ENCODE results near the gene HLA-DPB1.

Gene HLA-DPB1

DNA sequence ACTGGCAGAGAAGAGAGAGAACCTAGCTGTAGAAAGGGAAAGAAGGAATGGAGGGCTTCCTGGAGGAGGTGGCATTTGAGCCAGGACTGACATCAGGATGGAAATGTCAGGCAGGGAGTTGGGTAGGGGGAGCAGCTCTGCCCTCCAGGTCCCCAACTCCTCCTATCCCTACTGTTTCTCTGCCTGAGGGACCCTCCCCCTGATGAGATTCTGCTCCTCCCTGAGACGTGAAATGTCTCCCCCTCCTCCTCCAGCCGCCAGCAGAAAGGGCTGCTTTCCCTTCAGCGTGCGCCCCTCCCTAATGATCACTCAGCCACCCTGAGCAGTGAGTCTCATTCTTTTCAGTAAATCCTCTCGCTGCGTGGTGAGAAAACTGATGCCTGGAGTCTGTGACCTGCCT is 40.6 kb downstream of the HLA-DPB1 start:
- no peak for DNase-seq (ENCODE audit: low read depth in 1 of 2, low spot score in 1 of 2)
- in situ Hi-C loops (cut with HindIII; ENCODE audit: low pct_unique_long_range_greater_than_20kb, low sequenced_read_pairs) = no loop called here
- no peak for TF ChIP-seq JUND (IDR thresholded peaks at IDR 0.05; ENCODE audit: low read depth)

DNA sequence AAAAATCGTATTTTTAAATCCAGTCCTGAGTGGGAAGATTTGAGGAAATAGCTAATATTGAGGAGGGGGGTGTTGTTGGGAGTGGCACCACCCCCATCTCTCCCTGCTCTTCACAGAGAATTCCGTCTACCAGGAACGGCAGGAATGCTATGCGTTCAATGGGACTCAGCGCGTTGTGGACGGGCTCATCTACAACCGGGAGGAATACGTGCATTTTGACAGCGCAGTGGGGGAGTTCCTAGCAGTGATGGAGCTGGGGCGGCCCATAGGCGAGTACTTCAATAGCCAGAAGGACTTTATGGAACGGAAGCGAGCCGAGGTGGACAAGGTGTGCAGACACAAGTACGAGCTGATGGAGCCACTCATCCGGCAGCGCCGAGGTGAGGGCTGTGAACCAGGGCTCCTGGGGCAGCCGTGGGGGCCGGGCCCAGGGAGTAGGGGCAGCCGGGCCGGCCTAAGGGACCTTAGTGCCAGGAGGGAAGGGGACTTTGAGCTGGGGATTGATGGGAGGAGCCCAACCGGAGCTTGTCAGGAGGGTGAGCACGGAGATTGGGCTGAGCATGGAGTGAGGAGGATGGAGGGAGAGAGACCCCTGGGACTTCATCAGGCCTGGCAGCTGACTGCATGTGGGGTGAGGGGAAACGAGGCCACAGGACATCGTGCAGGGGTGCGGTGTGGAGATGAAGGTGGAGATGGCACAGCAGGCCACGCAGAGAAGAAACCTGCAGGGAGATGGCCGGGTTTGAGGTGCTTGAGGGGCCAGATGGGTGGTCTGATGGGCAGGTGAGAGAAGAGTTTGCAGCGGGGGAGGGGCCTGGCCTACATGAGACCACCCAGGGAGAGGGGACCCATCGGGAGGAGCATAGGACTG is 41.3 kb downstream of the HLA-DPB1 start:
- TF ChIP-seq JUND (IDR thresholded peaks at IDR 0.05; ENCODE audit: low read depth) = no peak
- no peak for DNase-seq (ENCODE audit: low read depth in 1 of 2, low spot score in 1 of 2)
- in situ Hi-C loops (cut with HindIII; ENCODE audit: low pct_unique_long_range_greater_than_20kb, low sequenced_read_pairs) = no loop called here

DNA sequence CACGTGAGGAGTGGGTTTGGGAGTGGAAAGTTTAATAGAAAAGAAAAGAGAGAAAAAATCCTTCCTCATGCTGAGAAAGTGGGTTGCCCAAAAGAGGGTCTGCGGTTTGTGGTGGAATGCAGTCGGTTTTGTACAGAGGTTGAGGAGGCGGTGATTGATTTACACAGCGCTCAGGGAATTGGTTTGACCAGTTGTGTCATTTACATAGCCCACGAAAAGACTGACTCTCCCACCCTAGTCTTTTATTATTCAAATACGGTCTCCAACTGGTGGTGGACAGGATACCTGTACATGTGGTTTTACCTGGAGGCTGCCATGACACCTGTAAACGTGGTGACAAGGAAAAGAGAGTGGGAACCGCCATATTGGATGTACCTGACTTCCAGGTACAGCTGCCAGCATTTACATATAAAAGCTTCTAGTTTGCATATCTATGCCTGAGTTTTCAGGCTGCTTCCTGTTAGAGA is 42.1 kb downstream of the HLA-DPB1 start:
- in situ Hi-C loops (cut with HindIII; ENCODE audit: low pct_unique_long_range_greater_than_20kb, low sequenced_read_pairs) = no loop called here
- DNase-seq (ENCODE audit: low read depth in 1 of 2, low spot score in 1 of 2) = no peak
- TF ChIP-seq JUND (IDR thresholded peaks at IDR 0.05; ENCODE audit: low read depth) = no peak

DNA sequence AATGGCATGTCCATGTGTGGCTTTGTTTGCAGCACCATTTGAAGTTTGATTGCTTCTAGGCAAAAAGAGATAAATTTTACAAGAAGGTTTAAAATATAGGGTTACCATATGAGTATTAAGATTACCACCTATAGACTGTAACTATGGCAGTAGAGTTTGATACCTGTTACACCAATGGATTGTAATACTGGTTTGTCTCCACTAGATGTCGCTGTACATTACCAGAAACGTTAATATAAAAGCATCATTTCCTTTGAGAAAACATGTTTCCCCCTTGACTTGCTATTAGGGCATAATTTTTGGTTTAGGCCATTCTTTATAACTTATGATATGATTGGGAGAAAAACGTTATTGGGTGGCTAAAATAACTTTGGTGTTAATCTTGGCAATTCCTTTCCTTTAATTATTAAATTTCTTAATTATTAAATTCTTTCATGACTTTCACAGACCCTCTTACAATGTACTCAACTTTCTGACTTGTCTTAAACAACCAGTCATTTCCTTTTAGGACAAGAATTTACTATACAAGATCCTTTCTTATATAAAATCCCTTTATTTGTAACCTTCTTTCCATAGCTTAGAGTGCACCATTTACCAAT is 42.8 kb downstream of the HLA-DPB1 start:
- TF ChIP-seq JUND (IDR thresholded peaks at IDR 0.05; ENCODE audit: low read depth) = no peak
- in situ Hi-C loops (cut with HindIII; ENCODE audit: low pct_unique_long_range_greater_than_20kb, low sequenced_read_pairs) = no loop called here
- peak; percentile 31 to 72 for DNase-seq (ENCODE audit: low read depth in 1 of 2, low spot score in 1 of 2)

DNA sequence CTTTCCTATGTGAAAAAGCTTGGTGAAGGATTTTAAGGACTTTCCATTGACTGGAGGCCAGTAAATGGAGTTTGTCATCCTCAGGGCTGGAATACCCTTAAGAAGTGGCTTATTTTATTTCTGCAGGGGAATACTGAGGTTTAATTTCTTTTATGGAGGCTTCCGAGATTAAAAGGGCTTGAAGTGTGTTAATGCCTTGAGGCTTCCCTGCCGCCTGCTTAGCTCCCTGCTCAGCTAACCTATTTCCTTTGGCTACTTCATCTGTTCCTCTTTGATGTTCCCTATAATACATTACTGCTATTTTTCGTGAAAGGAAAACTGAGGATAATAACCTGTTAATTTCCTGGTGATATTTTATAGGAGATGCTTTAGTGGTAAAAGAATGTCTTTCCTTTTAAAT is 44.2 kb downstream of the HLA-DPB1 start:
- no peak for TF ChIP-seq JUND (IDR thresholded peaks at IDR 0.05; ENCODE audit: low read depth)
- DNase-seq (ENCODE audit: low read depth in 1 of 2, low spot score in 1 of 2) = no peak
- in situ Hi-C loops (cut with HindIII; ENCODE audit: low pct_unique_long_range_greater_than_20kb, low sequenced_read_pairs) = no loop called here

GRCh38 chr6:33123181-33123580 is 47.4 kb downstream of the HLA-DPB1 start:
- in situ Hi-C loops (cut with HindIII; ENCODE audit: low pct_unique_long_range_greater_than_20kb, low sequenced_read_pairs) = no loop called here
- no peak for TF ChIP-seq JUND (IDR thresholded peaks at IDR 0.05; ENCODE audit: low read depth)
- DNase-seq (ENCODE audit: low read depth in 1 of 2, low spot score in 1 of 2) = no peak

DNA sequence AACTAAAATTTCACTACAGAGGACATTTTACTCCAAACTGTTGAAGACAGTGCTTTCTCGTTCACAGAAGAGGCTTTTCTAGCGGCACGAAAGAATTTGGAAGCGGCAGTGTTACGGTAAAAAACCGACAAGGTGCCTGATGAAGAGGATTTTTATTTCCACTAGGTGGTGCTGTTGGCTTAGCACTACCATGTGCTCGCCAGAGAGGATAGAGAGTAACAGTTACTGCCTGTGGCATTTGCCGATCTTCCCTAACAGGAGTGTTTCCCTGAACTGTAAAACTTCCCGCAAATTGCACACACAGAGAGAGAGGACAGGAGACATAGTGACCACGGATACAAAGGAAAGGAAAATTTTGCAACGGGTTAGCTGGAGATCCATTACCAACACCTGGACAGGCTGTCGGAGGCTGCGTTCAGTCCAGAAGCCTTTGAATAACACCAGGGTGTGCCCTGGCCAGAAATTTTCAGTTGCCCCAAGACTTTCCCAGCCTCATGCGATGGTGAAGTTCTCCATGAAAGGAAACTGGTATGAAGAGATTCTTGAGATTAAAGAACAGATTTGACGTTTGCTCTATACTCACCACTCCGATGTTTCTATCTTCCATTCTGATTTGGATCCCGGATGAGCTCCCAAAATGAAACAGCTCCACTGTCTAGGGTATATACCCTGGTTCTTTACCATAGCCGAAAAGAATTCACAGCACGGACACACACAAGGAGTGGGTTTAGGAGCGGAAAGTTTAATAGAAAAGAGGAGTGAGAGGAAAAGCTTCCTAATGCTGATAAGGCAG is 48.1 kb downstream of the HLA-DPB1 start:
- in situ Hi-C loops (cut with HindIII; ENCODE audit: low pct_unique_long_range_greater_than_20kb, low sequenced_read_pairs) = no loop called here
- TF ChIP-seq JUND (IDR thresholded peaks at IDR 0.05; ENCODE audit: low read depth) = no peak
- peak; percentile 23 to 79 for DNase-seq (ENCODE audit: low read depth in 1 of 2, low spot score in 1 of 2)

GRCh38 chr6:33124525-33124901 is 48.7 kb downstream of the HLA-DPB1 start:
- peak in 1 of 2 experiments; percentile 33 for DNase-seq (ENCODE audit: low read depth in 1 of 2, low spot score in 1 of 2)
- in situ Hi-C loops (cut with HindIII; ENCODE audit: low pct_unique_long_range_greater_than_20kb, low sequenced_read_pairs) = no loop called here
- no peak for TF ChIP-seq JUND (IDR thresholded peaks at IDR 0.05; ENCODE audit: low read depth)

GRCh38 chr6:33124947-33125346 is 49.2 kb downstream of the HLA-DPB1 start:
- in situ Hi-C loops (cut with HindIII; ENCODE audit: low pct_unique_long_range_greater_than_20kb, low sequenced_read_pairs) = no loop called here
- DNase-seq (ENCODE audit: low read depth in 1 of 2, low spot score in 1 of 2) = no peak
- no peak for TF ChIP-seq JUND (IDR thresholded peaks at IDR 0.05; ENCODE audit: low read depth)

GRCh38 chr6:33126101-33126714 is 50.4 kb downstream of the HLA-DPB1 start:
- DNase-seq (ENCODE audit: low read depth in 1 of 2, low spot score in 1 of 2) = peak in 1 of 2 experiments; percentile 72
- in situ Hi-C loops (cut with HindIII; ENCODE audit: low pct_unique_long_range_greater_than_20kb, low sequenced_read_pairs) = no loop called here
- no peak for TF ChIP-seq JUND (IDR thresholded peaks at IDR 0.05; ENCODE audit: low read depth)

- no peak for TF ChIP-seq JUND (IDR thresholded peaks at IDR 0.05; ENCODE audit: low read depth)
- DNase-seq (ENCODE audit: low read depth in 1 of 2, low spot score in 1 of 2) = no peak
- in situ Hi-C loops (cut with HindIII; ENCODE audit: low pct_unique_long_range_greater_than_20kb, low sequenced_read_pairs) = no loop called here
Measured at GRCh38 chr6:33128318-33128717, 52.5 kb downstream of the HLA-DPB1 start.

DNA sequence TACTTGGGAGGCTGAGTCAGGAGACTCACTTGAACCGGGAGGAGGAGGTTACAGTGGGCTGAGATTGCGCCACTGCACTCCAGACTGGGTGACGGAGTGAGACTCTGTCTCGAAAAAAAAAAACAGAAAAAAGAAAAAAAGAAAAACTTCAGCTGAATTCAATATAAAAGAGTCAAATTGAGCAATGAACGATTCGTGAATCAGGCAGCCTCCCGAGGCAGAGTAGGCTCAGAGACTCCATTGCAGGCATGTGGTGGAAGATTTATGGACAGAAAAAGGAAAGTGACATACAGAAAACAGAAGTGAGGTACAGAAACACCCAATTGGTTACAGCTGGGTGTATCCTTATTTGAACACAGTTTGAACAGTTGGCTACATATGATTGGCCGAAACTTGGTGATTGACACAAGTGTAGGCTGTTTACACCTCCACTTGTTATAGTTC is 56.3 kb downstream of the HLA-DPB1 start:
- DNase-seq (ENCODE audit: low read depth in 1 of 2, low spot score in 1 of 2) = no peak
- no peak for TF ChIP-seq JUND (IDR thresholded peaks at IDR 0.05; ENCODE audit: low read depth)
- in situ Hi-C loops (cut with HindIII; ENCODE audit: low pct_unique_long_range_greater_than_20kb, low sequenced_read_pairs) = no loop called here
